ENCODE data around the gene KHK. TPM values are rescaled to one million over a fixed set of nuclear protein-coding genes. Genes with fewer than 3 reads are reported as not detected.
A peak's percentile ranks its signal among the peaks of the same experiment; 100 is the strongest.

Gene KHK
- total RNA-seq, 1 donor from 2014 or later = 3.6 TPM

DNA sequence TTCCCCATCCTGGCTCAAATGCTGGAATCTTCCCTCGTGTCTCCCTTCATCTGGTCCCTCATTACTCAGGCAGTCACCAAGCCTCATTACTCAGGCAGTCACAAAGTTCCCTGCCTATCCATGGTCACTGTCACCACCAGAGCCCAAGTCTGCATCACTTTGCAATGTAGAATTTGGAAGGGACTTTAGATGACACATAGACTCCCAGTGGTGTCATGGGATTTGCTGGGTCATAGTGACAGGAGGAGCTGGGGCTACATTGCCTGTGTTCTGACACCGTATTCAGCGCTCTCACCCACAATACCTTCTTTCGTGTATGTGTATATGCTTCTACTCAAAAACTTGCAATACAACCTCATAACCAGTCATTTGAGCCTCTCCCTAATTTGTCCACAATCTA is 10.2 kb upstream of the KHK start:
- H3K9me3 Mint-ChIP-seq = no peaks in the 10 kb centered on the region
- no peak for DNase-seq (ENCODE audit: low spot score in 2 of 2, unreplicated experiment in 2 of 2)
- peaks cover 65% of the 10 kb centered on the region for H3K4me1 Mint-ChIP-seq
- TF ChIP-seq, protein P1, sequence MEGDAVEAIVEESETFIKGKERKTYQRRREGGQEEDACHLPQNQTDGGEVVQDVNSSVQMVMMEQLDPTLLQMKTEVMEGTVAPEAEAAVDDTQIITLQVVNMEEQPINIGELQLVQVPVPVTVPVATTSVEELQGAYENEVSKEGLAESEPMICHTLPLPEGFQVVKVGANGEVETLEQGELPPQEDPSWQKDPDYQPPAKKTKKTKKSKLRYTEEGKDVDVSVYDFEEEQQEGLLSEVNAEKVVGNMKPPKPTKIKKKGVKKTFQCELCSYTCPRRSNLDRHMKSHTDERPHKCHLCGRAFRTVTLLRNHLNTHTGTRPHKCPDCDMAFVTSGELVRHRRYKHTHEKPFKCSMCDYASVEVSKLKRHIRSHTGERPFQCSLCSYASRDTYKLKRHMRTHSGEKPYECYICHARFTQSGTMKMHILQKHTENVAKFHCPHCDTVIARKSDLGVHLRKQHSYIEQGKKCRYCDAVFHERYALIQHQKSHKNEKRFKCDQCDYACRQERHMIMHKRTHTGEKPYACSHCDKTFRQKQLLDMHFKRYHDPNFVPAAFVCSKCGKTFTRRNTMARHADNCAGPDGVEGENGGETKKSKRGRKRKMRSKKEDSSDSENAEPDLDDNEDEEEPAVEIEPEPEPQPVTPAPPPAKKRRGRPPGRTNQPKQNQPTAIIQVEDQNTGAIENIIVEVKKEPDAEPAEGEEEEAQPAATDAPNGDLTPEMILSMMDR (IDR thresholded peaks at IDR 0.05; ENCODE audit: unreplicated experiment) = no peak
- H3K27me3 Mint-ChIP-seq (ENCODE audit: low read depth) = no peaks in the 10 kb centered on the region
- H3K4me3 Mint-ChIP-seq = no peak overlapping the region
- H3K27ac Mint-ChIP-seq = peak overlapping the region; percentile 65
- H3K36me3 Mint-ChIP-seq = no peaks in the 10 kb centered on the region

GRCh38 chr2:27077231-27077630 is 9.3 kb upstream of the KHK start:
- Mint-ChIP-seq H3K36me3 (no peaks in the 10 kb centered on the region), H3K27ac (peak overlapping the region; percentile 90), H3K27me3 (ENCODE audit: low read depth) (no peaks in the 10 kb centered on the region), H3K4me3 (no peak overlapping the region), H3K4me1 (peaks cover 66% of the 10 kb centered on the region), H3K9me3 (no peaks in the 10 kb centered on the region)
- TF ChIP-seq, protein P1 (IDR thresholded peaks at IDR 0.05; ENCODE audit: unreplicated experiment) = no peak
- no peak for DNase-seq (ENCODE audit: low spot score in 2 of 2, unreplicated experiment in 2 of 2)

- H3K9me3 Mint-ChIP-seq = no peaks in the 10 kb centered on the region
- DNase-seq (ENCODE audit: low spot score in 2 of 2, unreplicated experiment in 2 of 2) = peak; percentile 69 to 74
- no peaks in the 10 kb centered on the region for H3K27me3 Mint-ChIP-seq (ENCODE audit: low read depth)
- no peaks in the 10 kb centered on the region for H3K36me3 Mint-ChIP-seq
- peaks cover 57% of the 10 kb centered on the region for H3K4me1 Mint-ChIP-seq
- TF ChIP-seq, protein P1 (IDR thresholded peaks at IDR 0.05; ENCODE audit: unreplicated experiment) = no peak
- peak within 1 kb of the TSS; percentile 77 for H3K4me3 Mint-ChIP-seq
- peak within 1 kb of the TSS; percentile 90 for H3K27ac Mint-ChIP-seq
Measured at GRCh38 chr2:27078267-27079194, 8.0 kb upstream of the KHK start, which contains the start of gene EMILIN1. Gene EMILIN1 (plus strand): TSS chr2:27078615. CDS start chr2:27079066, 451 bp downstream.

- H3K36me3 Mint-ChIP-seq = no peaks in the 10 kb centered on the region
- H3K27ac Mint-ChIP-seq = peak overlapping the region; percentile 67
- H3K4me3 Mint-ChIP-seq = peak overlapping the region; percentile 77
- H3K4me1 Mint-ChIP-seq = peaks cover 52% of the 10 kb centered on the region
- no peak for DNase-seq (ENCODE audit: low spot score in 2 of 2, unreplicated experiment in 2 of 2)
- no peaks in the 10 kb centered on the region for H3K27me3 Mint-ChIP-seq (ENCODE audit: low read depth)
- no peaks in the 10 kb centered on the region for H3K9me3 Mint-ChIP-seq
- TF ChIP-seq, protein P1 (IDR thresholded peaks at IDR 0.05; ENCODE audit: unreplicated experiment) = no peak
Measured at GRCh38 chr2:27079233-27080139, 7.1 kb upstream of the KHK start.

DNA sequence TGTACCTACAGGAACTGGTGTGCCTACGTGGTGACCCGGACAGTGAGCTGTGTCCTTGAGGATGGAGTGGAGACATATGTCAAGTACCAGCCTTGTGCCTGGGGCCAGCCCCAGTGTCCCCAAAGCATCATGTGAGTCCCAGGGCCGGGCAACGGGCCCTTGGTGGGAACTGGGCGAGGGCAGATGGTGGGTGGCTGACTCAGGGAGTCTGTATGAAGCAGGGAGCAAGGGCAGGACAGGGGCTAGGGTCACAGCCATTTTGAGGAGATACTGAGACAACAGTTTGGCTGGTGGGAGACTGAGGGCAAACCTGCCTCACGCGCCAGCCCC is 6.5 kb upstream of the KHK start:
- Mint-ChIP-seq H3K27me3 (ENCODE audit: low read depth) (no peaks in the 10 kb centered on the region), H3K4me3 (peak overlapping the region; percentile 77), H3K36me3 (no peaks in the 10 kb centered on the region), H3K27ac (peak overlapping the region; percentile 59), H3K9me3 (no peaks in the 10 kb centered on the region), H3K4me1 (peaks cover 45% of the 10 kb centered on the region)
- TF ChIP-seq, protein P1 (IDR thresholded peaks at IDR 0.05; ENCODE audit: unreplicated experiment) = no peak
- DNase-seq (ENCODE audit: low spot score in 2 of 2, unreplicated experiment in 2 of 2) = no peak

All from mesothelial cell of epicardium (in vitro differentiated cells).